Neural cell (in vitro differentiated cells): ENCODE results near the gene S1PR1. TPM values are rescaled to one million over a fixed set of nuclear protein-coding genes. Genes with fewer than 3 reads are reported as not detected.
"Not testable (repeated sequence)": the region's sequence is repeated elsewhere in the genome, so short reads cannot be mapped to it uniquely, and the experiment has no call there.

Experiments used
- H2AFZ ChIP-seq: fragments of 200-600, 300-800 bp; sonication (generic), shearing (Covaris generic); 2 replicates; pipeline ENCODE4 v1.6.0; 2014; ENCODE audit warnings: low read depth, mild to moderate bottlenecking, antibody characterized with exemption, low read length, moderate library complexity
- H3F3A ChIP-seq: fragments of 200-600 bp; shearing (Covaris generic); 2 replicates; pipeline ENCODE4 v1.6.1; 2016; ENCODE audit warnings: mild to moderate bottlenecking, moderate library complexity, mixed read lengths, antibody characterized with exemption, low read length; ENCODE audit not compliant: insufficient read depth, poor library complexity, severe bottlenecking
- H3K27ac ChIP-seq: fragments of 200-600, 300-800 bp; sonication (generic), shearing (Covaris generic); 2 replicates; pipeline ENCODE4 v1.5.1; 2014; ENCODE audit warnings: mild to moderate bottlenecking, low read length, moderate library complexity
- H3K27me3 ChIP-seq: fragments of 300-800, 200-600 bp; sonication (generic), shearing (Covaris generic); 2 replicates; pipeline ENCODE4 v1.6.0; 2014; ENCODE audit warnings: mild to moderate bottlenecking, low read depth, low read length, moderate library complexity; ENCODE audit not compliant: insufficient read depth
- H3K36me3 ChIP-seq: fragments of 300-800, 200-600 bp; sonication (generic), shearing (Covaris generic); 2 replicates; pipeline ENCODE4 v1.5.1; 2014; ENCODE audit warnings: mild to moderate bottlenecking, antibody characterized with exemption, low read length, moderate library complexity; ENCODE audit not compliant: insufficient read depth
- H3K4me2 ChIP-seq: fragments of 300-800, 200-600 bp; sonication (generic), shearing (Covaris generic); 2 replicates; pipeline ENCODE4 v1.6.0; 2014; ENCODE audit warnings: mild to moderate bottlenecking, low read length
- H3K4me3 ChIP-seq: fragments of 300-800, 200-600 bp; sonication (generic), shearing (Covaris generic); 2 replicates; pipeline ENCODE4 v1.5.1; 2014; ENCODE audit warnings: mild to moderate bottlenecking, low read length, moderate library complexity
- H3K79me2 ChIP-seq: fragments of 200-600 bp; shearing (Covaris generic); replicated peaks from 2 replicates; pipeline ENCODE4 v1.6.0; 2014; ENCODE audit warnings: mild to moderate bottlenecking, low read length, moderate library complexity; ENCODE audit not compliant: insufficient read depth
- H3K9ac ChIP-seq: fragments of 300-800, 200-600 bp; sonication (generic), shearing (Covaris generic); 2 replicates; pipeline ENCODE4 v1.6.1; 2016; ENCODE audit warnings: mild to moderate bottlenecking, low read length, mixed read lengths
- H3K9me2 ChIP-seq: fragments of 200-600 bp; shearing (Covaris generic); 2 replicates; pipeline ENCODE4 v1.6.1; 2016; ENCODE audit warnings: mild to moderate bottlenecking, low read length, mixed read lengths; ENCODE audit not compliant: insufficient read depth
- H3K9me3 ChIP-seq: fragments of 200-600, 300-800 bp; sonication (generic), shearing (Covaris generic); 2 replicates; pipeline ENCODE4 v1.6.1; 2016; ENCODE audit warnings: mild to moderate bottlenecking, mixed run types, low read length, moderate library complexity, mixed read lengths
- H4K20me1 ChIP-seq: fragments of 200-600 bp; shearing (Covaris generic); 2 replicates; pipeline ENCODE4 v1.6.1; 2016; ENCODE audit warnings: mild to moderate bottlenecking, mixed run types; ENCODE audit not compliant: insufficient read depth
- EP300 ChIP-seq: fragments of 450-650 bp; conservative IDR thresholded peaks from 2 replicates; pipeline ENCODE4 v1.6.1; 2014; ENCODE audit warnings: antibody characterized with exemption, mild to moderate bottlenecking, moderate library complexity; ENCODE audit not compliant: poor library complexity, severe bottlenecking
- EZH2 ChIP-seq: fragments of 200-600, 300-800 bp; shearing (Covaris generic), sonication (generic); IDR thresholded peaks from 2 replicates; pipeline ENCODE4 v1.6.1; 2014; ENCODE audit warnings: antibody characterized with exemption, low read length, borderline replicate concordance, mild to moderate bottlenecking; ENCODE audit not compliant: insufficient read depth, poor library complexity, severe bottlenecking
- MXI1 ChIP-seq: fragments of 450-650 bp; conservative IDR thresholded peaks from 2 replicates; pipeline ENCODE4 v1.6.1; 2014; ENCODE audit warnings: antibody characterized with exemption, mild to moderate bottlenecking; ENCODE audit not compliant: poor library complexity, severe bottlenecking
- POLR2AphosphoS5 ChIP-seq: IDR thresholded peaks from 2 replicates; pipeline ENCODE4 v1.6.1; 2012
- RAD21 ChIP-seq: fragments of 450-650 bp; conservative IDR thresholded peaks from 2 replicates; pipeline ENCODE4 v1.6.1; 2014; ENCODE audit warnings: antibody characterized with exemption, mild to moderate bottlenecking, moderate library complexity
- SMC3 ChIP-seq: fragments of 450-650 bp; conservative IDR thresholded peaks from 2 replicates; pipeline ENCODE4 v1.6.1; 2014; ENCODE audit warnings: antibody characterized with exemption, mild to moderate bottlenecking, moderate library complexity; ENCODE audit not compliant: poor library complexity
- TAF1 ChIP-seq: IDR thresholded peaks from 2 replicates; pipeline ENCODE4 v1.6.1; 2012; ENCODE audit warnings: low read depth
- polyA minus RNA-seq: library from RNA; depleted of rRNA, polyadenylated mRNA; stranded (reverse); fragments of >200 nt; gene quantifications from 2 replicates; pipeline ENCODE4 v1.2.3, GENCODE V29; 2014
- polyA plus RNA-seq: library from polyadenylated mRNA; depleted of rRNA; stranded (reverse); fragments of >200 nt; gene quantifications from 2 replicates; pipeline ENCODE4 v1.2.3, GENCODE V29; 2014
- TF ChIP-seq, protein P1 (sequence below): fragments of 450-650 bp; IDR thresholded peaks from 2 replicates; pipeline ENCODE4 v1.5.1; 2014; ENCODE audit warnings: antibody characterized with exemption, mild to moderate bottlenecking, moderate library complexity; ENCODE audit not compliant: poor library complexity, severe bottlenecking
- TF ChIP-seq, protein P2 (sequence below): IDR thresholded peaks from 2 replicates; pipeline ENCODE4 v1.6.1; 2012; ENCODE audit warnings: borderline replicate concordance

S1PR1 gene
- polyA plus RNA-seq (0.44 TPM in 1 of 2 replicates, not detected in the other), polyA minus RNA-seq (0.46 and 0.49 TPM in 2 replicates)

DNA sequence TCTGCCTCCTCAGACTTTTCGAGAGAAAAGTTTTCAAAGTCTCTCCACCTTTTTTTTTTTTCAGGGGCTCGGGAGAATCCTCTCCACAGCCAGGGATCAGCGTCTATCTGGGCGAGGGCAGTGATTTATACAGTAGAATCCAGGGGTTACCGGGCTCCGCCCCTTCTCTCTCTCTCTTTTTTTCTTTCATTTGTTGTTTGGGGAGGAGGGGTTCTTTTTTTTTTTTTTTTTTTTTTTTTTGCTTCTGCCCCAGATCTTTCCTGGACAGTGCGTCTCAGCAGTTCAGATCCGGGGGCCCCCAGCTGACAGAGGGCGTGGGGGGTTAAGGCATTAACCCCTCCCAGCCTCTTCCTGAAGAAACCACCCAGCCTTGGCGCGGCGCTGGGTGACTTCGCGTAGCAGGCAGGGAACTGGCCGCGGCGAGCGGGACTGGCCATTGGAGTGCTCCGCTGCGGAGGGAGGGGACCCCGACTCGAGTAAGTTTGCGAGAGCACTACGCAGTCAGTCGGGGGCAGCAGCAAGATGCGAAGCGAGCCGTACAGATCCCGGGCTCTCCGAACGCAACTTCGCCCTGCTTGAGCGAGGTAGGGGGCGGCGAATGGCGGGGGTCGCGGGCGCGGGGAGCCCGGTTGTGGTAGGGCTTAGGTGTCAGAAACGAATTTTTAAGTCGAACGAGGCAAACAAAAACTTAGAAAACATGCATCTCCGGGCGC, at the start of gene S1PR1:
Gene S1PR1 (plus strand): TSS at position 504 of the 713 bp plus-strand sequence. CDS start 1,966 bp downstream, outside the sequence.
- Histone ChIP-seq H3K9me3 (no peaks in the 10 kb centered on the region), H3K27me3 (peaks cover 21% of the 10 kb centered on the region), H3K36me3 (no peaks in the 10 kb centered on the region), H3K4me2 (peak within 1 kb of the TSS; percentile 83), H3K4me3 (peak within 1 kb of the TSS; percentile 68), H3K9me2 (no peaks in the 10 kb centered on the region), H3F3A (no peaks in the 10 kb centered on the region), H2AFZ (no peak within 1 kb of the TSS), H3K79me2 (peaks cover 35% of the 10 kb centered on the region), H3K27ac (no peak within 1 kb of the TSS), H4K20me1 (no peaks in the 10 kb centered on the region), H3K9ac (no peak within 1 kb of the TSS)
- TF ChIP-seq TAF1 (no peak), POLR2AphosphoS5 (peak; percentile 26)

DNA sequence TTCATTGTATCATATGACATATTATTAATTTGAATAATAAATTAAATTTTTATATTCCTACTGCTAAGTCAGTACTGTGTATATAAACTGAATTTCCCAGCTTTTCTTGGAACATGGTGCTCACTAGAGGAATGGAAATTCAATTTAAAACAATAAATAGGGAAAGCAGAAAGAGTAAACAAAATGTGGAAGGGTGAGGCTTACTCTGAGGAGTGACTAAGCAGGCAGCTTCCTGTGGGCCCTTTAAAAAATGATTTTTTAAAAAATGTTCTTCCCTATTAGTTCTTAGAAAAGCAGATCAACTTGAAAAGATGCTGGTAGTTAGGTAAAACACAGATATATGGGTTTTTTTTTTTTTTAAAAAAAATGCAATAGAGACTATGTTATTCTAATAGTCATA, 49.5 kb upstream of the S1PR1 start:
- Histone ChIP-seq H3F3A (no peaks in the 10 kb centered on the region), H3K4me3 (no peak overlapping the region), H3K4me2 (no peak overlapping the region), H3K9me2 (no peaks in the 10 kb centered on the region), H4K20me1 (no peaks in the 10 kb centered on the region), H3K36me3 (no peaks in the 10 kb centered on the region), H3K9me3 (no peaks in the 10 kb centered on the region), H3K79me2 (no peaks in the 10 kb centered on the region), H3K9ac (no peak overlapping the region), H3K27me3 (no peaks in the 10 kb centered on the region), H2AFZ (no peak overlapping the region), H3K27ac (no peak overlapping the region)
- TF ChIP-seq RAD21 (no peak), EP300 (no peak), POLR2AphosphoS5 (no peak)

DNA sequence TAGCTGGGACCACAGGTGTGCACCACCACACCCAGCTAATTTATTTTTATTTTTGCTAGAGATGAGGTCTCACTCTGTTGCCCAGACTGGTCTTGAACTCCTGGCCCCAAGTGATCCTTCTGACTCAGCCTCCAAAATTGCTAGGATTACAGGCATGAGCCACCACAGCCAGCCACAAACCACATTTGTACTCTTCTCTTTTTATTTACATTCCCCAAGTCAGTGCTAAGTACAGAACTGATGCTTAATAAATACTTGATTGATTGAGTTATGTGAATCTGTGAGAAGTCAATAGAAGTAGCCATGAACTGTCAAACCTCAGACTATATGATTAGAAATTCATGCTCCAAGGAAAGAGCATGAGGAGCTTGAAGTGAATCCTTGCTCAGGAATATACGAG, 48.5 kb upstream of the S1PR1 start:
- H3K4me2 ChIP-seq: no peak overlapping the region
- no peaks in the 10 kb centered on the region for H3K27me3 ChIP-seq
- H3K4me3 ChIP-seq: no peak overlapping the region
- no peaks in the 10 kb centered on the region for H3K36me3 ChIP-seq
- H3K79me2 ChIP-seq: no peaks in the 10 kb centered on the region
- TF ChIP-seq, protein P1, sequence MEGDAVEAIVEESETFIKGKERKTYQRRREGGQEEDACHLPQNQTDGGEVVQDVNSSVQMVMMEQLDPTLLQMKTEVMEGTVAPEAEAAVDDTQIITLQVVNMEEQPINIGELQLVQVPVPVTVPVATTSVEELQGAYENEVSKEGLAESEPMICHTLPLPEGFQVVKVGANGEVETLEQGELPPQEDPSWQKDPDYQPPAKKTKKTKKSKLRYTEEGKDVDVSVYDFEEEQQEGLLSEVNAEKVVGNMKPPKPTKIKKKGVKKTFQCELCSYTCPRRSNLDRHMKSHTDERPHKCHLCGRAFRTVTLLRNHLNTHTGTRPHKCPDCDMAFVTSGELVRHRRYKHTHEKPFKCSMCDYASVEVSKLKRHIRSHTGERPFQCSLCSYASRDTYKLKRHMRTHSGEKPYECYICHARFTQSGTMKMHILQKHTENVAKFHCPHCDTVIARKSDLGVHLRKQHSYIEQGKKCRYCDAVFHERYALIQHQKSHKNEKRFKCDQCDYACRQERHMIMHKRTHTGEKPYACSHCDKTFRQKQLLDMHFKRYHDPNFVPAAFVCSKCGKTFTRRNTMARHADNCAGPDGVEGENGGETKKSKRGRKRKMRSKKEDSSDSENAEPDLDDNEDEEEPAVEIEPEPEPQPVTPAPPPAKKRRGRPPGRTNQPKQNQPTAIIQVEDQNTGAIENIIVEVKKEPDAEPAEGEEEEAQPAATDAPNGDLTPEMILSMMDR: no peak
- TF ChIP-seq TAF1 (no peak), MXI1 (no peak), SMC3 (no peak), RAD21 (no peak), POLR2AphosphoS5 (no peak), EZH2 (no peak), EP300 (no peak)
- TF ChIP-seq, protein P2, sequence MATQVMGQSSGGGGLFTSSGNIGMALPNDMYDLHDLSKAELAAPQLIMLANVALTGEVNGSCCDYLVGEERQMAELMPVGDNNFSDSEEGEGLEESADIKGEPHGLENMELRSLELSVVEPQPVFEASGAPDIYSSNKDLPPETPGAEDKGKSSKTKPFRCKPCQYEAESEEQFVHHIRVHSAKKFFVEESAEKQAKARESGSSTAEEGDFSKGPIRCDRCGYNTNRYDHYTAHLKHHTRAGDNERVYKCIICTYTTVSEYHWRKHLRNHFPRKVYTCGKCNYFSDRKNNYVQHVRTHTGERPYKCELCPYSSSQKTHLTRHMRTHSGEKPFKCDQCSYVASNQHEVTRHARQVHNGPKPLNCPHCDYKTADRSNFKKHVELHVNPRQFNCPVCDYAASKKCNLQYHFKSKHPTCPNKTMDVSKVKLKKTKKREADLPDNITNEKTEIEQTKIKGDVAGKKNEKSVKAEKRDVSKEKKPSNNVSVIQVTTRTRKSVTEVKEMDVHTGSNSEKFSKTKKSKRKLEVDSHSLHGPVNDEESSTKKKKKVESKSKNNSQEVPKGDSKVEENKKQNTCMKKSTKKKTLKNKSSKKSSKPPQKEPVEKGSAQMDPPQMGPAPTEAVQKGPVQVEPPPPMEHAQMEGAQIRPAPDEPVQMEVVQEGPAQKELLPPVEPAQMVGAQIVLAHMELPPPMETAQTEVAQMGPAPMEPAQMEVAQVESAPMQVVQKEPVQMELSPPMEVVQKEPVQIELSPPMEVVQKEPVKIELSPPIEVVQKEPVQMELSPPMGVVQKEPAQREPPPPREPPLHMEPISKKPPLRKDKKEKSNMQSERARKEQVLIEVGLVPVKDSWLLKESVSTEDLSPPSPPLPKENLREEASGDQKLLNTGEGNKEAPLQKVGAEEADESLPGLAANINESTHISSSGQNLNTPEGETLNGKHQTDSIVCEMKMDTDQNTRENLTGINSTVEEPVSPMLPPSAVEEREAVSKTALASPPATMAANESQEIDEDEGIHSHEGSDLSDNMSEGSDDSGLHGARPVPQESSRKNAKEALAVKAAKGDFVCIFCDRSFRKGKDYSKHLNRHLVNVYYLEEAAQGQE: no peak
- no peak overlapping the region for H3K9ac ChIP-seq
- no peaks in the 10 kb centered on the region for H4K20me1 ChIP-seq
- H3K27ac ChIP-seq: no peak overlapping the region
- no peaks in the 10 kb centered on the region for H3K9me3 ChIP-seq
- H2AFZ ChIP-seq: no peak overlapping the region
- H3F3A ChIP-seq: no peaks in the 10 kb centered on the region
- H3K9me2 ChIP-seq: no peaks in the 10 kb centered on the region

DNA sequence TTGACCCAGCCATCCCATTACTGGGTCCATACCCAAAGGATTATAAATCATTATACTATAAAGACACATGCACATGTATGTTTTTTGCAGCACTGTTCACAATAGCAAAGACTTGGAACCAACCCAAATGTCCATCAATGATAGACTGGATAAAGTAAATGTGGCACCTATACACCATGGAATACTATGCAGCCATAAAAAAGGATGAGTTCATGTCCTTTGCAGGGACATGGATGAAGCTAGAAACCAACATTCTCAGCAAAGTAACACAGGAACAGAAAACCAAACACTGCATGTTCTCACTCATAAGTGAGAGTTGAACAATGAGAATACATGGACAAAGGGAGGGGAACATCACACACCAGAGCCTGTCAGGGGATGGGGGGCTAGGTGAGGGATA, 47.9 kb upstream of the S1PR1 start:
- H3K36me3 ChIP-seq, H3K4me2 ChIP-seq, H3K27ac ChIP-seq, H4K20me1 ChIP-seq, H3K9ac ChIP-seq, H3K79me2 ChIP-seq, H3K9me3 ChIP-seq, H3K9me2 ChIP-seq, H3F3A ChIP-seq, H3K27me3 ChIP-seq, H2AFZ ChIP-seq, H3K4me3 ChIP-seq: not testable (repeated sequence)
